Activated naive CD8-positive, alpha-beta T cell treated with anti-CD3 and anti-CD28 coated beads for 36 hours (primary cell): ENCODE data around the gene ENAM. TPM values are rescaled to one million over a fixed set of nuclear protein-coding genes. Genes with fewer than 3 reads are reported as not detected.
"Not testable (repeated sequence)": the region's sequence is repeated elsewhere in the genome, so short reads cannot be mapped to it uniquely, and the experiment has no call there.

ENCODE experiments used
- DNase-seq: peaks from one replicate; pipeline ENCODE4 v3.0.0; 2021
- H3K27ac Mint-ChIP-seq: one replicate; pipeline ENCODE4 v1.8.0; 2022; ENCODE audit warnings: mild to moderate bottlenecking, moderate library complexity, mixed read lengths
- H3K27me3 Mint-ChIP-seq: one replicate; pipeline ENCODE4 v1.8.0; 2022; ENCODE audit warnings: mild to moderate bottlenecking, mixed read lengths
- H3K36me3 Mint-ChIP-seq: one replicate; pipeline ENCODE4 v1.8.0; 2021; ENCODE audit warnings: mild to moderate bottlenecking, mixed read lengths
- H3K4me1 Mint-ChIP-seq: one replicate; pipeline ENCODE4 v1.8.0; 2021; ENCODE audit warnings: mixed read lengths
- H3K4me3 Mint-ChIP-seq: one replicate; pipeline ENCODE4 v1.8.0; 2022; ENCODE audit warnings: mild to moderate bottlenecking, moderate library complexity, mixed read lengths
- H3K9me3 Mint-ChIP-seq: one replicate; pipeline ENCODE4 v1.8.0; 2022; ENCODE audit warnings: mixed read lengths
- total RNA-seq, 2 experiments: library from RNA; stranded (reverse); gene quantifications; one replicate each; pipeline ENCODE4 v1.2.3, GENCODE V29; 2021

ENAM gene
- total RNA-seq, 2 experiments from 2014 or later, result not detected

GRCh38 chr4:70613306-70614183 is 15.0 kb upstream of the ENAM start:
- Mint-ChIP-seq H3K9me3 (peaks cover 4% of the 10 kb centered on the region), H3K27ac (no peak overlapping the region), H3K4me3 (no peak overlapping the region), H3K4me1 (peaks cover 9% of the 10 kb centered on the region), H3K27me3 (peaks cover 25% of the 10 kb centered on the region), H3K36me3 (no peaks in the 10 kb centered on the region)
- DNase-seq, result no peak

GRCh38 chr4:70614184-70614555 is 14.4 kb upstream of the ENAM start:
- Mint-ChIP-seq H3K36me3 (no peaks in the 10 kb centered on the region), H3K9me3 (peaks cover 5% of the 10 kb centered on the region), H3K27me3 (peaks cover 23% of the 10 kb centered on the region), H3K27ac (no peak overlapping the region), H3K4me1 (peaks cover 9% of the 10 kb centered on the region), H3K4me3 (no peak overlapping the region)
- DNase-seq, result no peak

- H3K9me3 Mint-ChIP-seq, result peaks cover 5% of the 10 kb centered on the region
- no peaks in the 10 kb centered on the region for H3K36me3 Mint-ChIP-seq
- H3K4me3 Mint-ChIP-seq, result no peak overlapping the region
- peaks cover 7% of the 10 kb centered on the region for H3K4me1 Mint-ChIP-seq
- H3K27ac Mint-ChIP-seq, result no peak overlapping the region
- no peak for DNase-seq
- no peaks in the 10 kb centered on the region for H3K27me3 Mint-ChIP-seq
Measured at GRCh38 chr4:70619288-70619687, 9.3 kb upstream of the ENAM start.

GRCh38 chr4:70619778-70620177 is 8.8 kb upstream of the ENAM start:
- Mint-ChIP-seq H3K36me3 (no peaks in the 10 kb centered on the region), H3K27ac (no peak overlapping the region), H3K4me1 (peaks cover 7% of the 10 kb centered on the region), H3K9me3 (peaks cover 5% of the 10 kb centered on the region), H3K4me3 (no peak overlapping the region), H3K27me3 (no peaks in the 10 kb centered on the region)
- DNase-seq, result no peak

- peaks cover 7% of the 10 kb centered on the region for H3K4me1 Mint-ChIP-seq
- DNase-seq, result no peak
- peaks cover 4% of the 10 kb centered on the region for H3K9me3 Mint-ChIP-seq
- no peak overlapping the region for H3K4me3 Mint-ChIP-seq
- H3K27ac Mint-ChIP-seq, result peak overlapping the region; percentile 38
- H3K36me3 Mint-ChIP-seq, result no peaks in the 10 kb centered on the region
- no peaks in the 10 kb centered on the region for H3K27me3 Mint-ChIP-seq
Measured at GRCh38 chr4:70623323-70623722, 5.2 kb upstream of the ENAM start.

- Mint-ChIP-seq H3K36me3 (no peaks in the 10 kb centered on the region), H3K27ac (no peak overlapping the region), H3K4me3 (no peak overlapping the region), H3K9me3 (no peaks in the 10 kb centered on the region), H3K27me3 (no peaks in the 10 kb centered on the region), H3K4me1 (peaks cover 11% of the 10 kb centered on the region)
- no peak for DNase-seq
Measured at GRCh38 chr4:70624226-70624793, 4.2 kb upstream of the ENAM start.

- no peak for DNase-seq
- H3K27ac Mint-ChIP-seq, result no peak overlapping the region
- no peak overlapping the region for H3K4me3 Mint-ChIP-seq
- peaks cover 16% of the 10 kb centered on the region for H3K4me1 Mint-ChIP-seq
- no peaks in the 10 kb centered on the region for H3K9me3 Mint-ChIP-seq
- H3K36me3 Mint-ChIP-seq, result no peaks in the 10 kb centered on the region
- no peaks in the 10 kb centered on the region for H3K27me3 Mint-ChIP-seq
Measured at GRCh38 chr4:70627620-70628019, 924 bp upstream of the ENAM start.

GRCh38 chr4:70629469-70630090 is 1.0 kb downstream of the ENAM start:
- H3K4me1 Mint-ChIP-seq, result peaks cover 10% of the 10 kb centered on the region
- peaks cover 4% of the 10 kb centered on the region for H3K27me3 Mint-ChIP-seq
- no peaks in the 10 kb centered on the region for H3K36me3 Mint-ChIP-seq
- no peaks in the 10 kb centered on the region for H3K9me3 Mint-ChIP-seq
- H3K27ac Mint-ChIP-seq, result no peak overlapping the region
- H3K4me3 Mint-ChIP-seq, result no peak overlapping the region
- no peak for DNase-seq

- Mint-ChIP-seq H3K36me3 (no peaks in the 10 kb centered on the region), H3K9me3 (no peaks in the 10 kb centered on the region), H3K27ac (no peak overlapping the region), H3K4me1 (peaks cover 10% of the 10 kb centered on the region), H3K4me3 (no peak overlapping the region), H3K27me3 (peaks cover 4% of the 10 kb centered on the region)
- no peak for DNase-seq
Measured at GRCh38 chr4:70630162-70630561, 1.6 kb downstream of the ENAM start.

GRCh38 chr4:70632028-70632427 is 3.5 kb downstream of the ENAM start:
- H3K27me3 Mint-ChIP-seq, result peaks cover 4% of the 10 kb centered on the region
- H3K36me3 Mint-ChIP-seq, result no peaks in the 10 kb centered on the region
- peaks cover 10% of the 10 kb centered on the region for H3K4me1 Mint-ChIP-seq

GRCh38 chr4:70634482-70634881 is 5.9 kb downstream of the ENAM start:
- H3K4me1 Mint-ChIP-seq, result peaks cover 4% of the 10 kb centered on the region
- no peak overlapping the region for H3K4me3 Mint-ChIP-seq
- no peak overlapping the region for H3K27ac Mint-ChIP-seq

More at GRCh38 chr4:70632028-70632427, 3.5 kb downstream of the ENAM start:
- Mint-ChIP-seq H3K9me3 (no peaks in the 10 kb centered on the region), H3K27ac (no peak overlapping the region), H3K4me3 (no peak overlapping the region)
- DNase-seq, result no peak

GRCh38 chr4:70637239-70637913 is 8.8 kb downstream of the ENAM start:
- Mint-ChIP-seq H3K36me3 (no peaks in the 10 kb centered on the region), H3K4me1 (peaks cover 9% of the 10 kb centered on the region), H3K27me3 (peaks cover 9% of the 10 kb centered on the region), H3K9me3 (no peaks in the 10 kb centered on the region), H3K27ac (no peak overlapping the region), H3K4me3 (no peak overlapping the region)
- DNase-seq, result no peak

More at GRCh38 chr4:70634482-70634881, 5.9 kb downstream of the ENAM start:
- Mint-ChIP-seq H3K27me3 (peaks cover 9% of the 10 kb centered on the region), H3K9me3 (no peaks in the 10 kb centered on the region), H3K36me3 (no peaks in the 10 kb centered on the region)
- no peak for DNase-seq

- DNase-seq, result no peak
- Mint-ChIP-seq H3K4me3 (no peak overlapping the region), H3K27ac (no peak overlapping the region)
Measured at GRCh38 chr4:70640192-70640591, 11.6 kb downstream of the ENAM start.

GRCh38 chr4:70650741-70651140 is 22.2 kb downstream of the ENAM start:
- H3K9me3 Mint-ChIP-seq, H3K27me3 Mint-ChIP-seq, H3K27ac Mint-ChIP-seq, H3K36me3 Mint-ChIP-seq, H3K4me3 Mint-ChIP-seq, DNase-seq, H3K4me1 Mint-ChIP-seq: not testable (repeated sequence)

More at GRCh38 chr4:70640192-70640591, 11.6 kb downstream of the ENAM start:
- no peaks in the 10 kb centered on the region for H3K9me3 Mint-ChIP-seq
- H3K27me3 Mint-ChIP-seq, result peaks cover 5% of the 10 kb centered on the region
- peaks cover 9% of the 10 kb centered on the region for H3K4me1 Mint-ChIP-seq
- H3K36me3 Mint-ChIP-seq, result no peaks in the 10 kb centered on the region

- H3K27me3 Mint-ChIP-seq, result no peaks in the 10 kb centered on the region
- no peak overlapping the region for H3K27ac Mint-ChIP-seq
- H3K4me3 Mint-ChIP-seq, result no peak overlapping the region
- no peaks in the 10 kb centered on the region for H3K9me3 Mint-ChIP-seq
- H3K36me3 Mint-ChIP-seq, result no peaks in the 10 kb centered on the region
- peaks cover 3% of the 10 kb centered on the region for H3K4me1 Mint-ChIP-seq
- no peak for DNase-seq
Measured at GRCh38 chr4:70651864-70652506, 23.4 kb downstream of the ENAM start.
